Tibial nerve (tissue), 3 donors: ENCODE data around the gene PCDHGA10.

Source experiments
- POLR2A ChIP-seq, 2 donors: fragments of 450-650 bp; IDR thresholded peaks; one replicate each; pipeline ENCODE4 v1.6.1; 2017; ENCODE audit warnings: antibody characterized with exemption in 2 of 2, mild to moderate bottlenecking in 2 of 2, moderate library complexity in 2 of 2
- TF ChIP-seq, protein P1 (sequence below), 5 experiments: fragments of 200-600 bp in 3 of 5; fragments of 450-650 bp in 2 of 5; sonication (generic) in 3 of 5; IDR thresholded peaks; one replicate each; pipeline ENCODE4 v1.5.1; 2016 to 2019; ENCODE audit warnings: antibody characterized with exemption in 5 of 5, mild to moderate bottlenecking in 3 of 5, moderate library complexity in 2 of 5

DNA sequence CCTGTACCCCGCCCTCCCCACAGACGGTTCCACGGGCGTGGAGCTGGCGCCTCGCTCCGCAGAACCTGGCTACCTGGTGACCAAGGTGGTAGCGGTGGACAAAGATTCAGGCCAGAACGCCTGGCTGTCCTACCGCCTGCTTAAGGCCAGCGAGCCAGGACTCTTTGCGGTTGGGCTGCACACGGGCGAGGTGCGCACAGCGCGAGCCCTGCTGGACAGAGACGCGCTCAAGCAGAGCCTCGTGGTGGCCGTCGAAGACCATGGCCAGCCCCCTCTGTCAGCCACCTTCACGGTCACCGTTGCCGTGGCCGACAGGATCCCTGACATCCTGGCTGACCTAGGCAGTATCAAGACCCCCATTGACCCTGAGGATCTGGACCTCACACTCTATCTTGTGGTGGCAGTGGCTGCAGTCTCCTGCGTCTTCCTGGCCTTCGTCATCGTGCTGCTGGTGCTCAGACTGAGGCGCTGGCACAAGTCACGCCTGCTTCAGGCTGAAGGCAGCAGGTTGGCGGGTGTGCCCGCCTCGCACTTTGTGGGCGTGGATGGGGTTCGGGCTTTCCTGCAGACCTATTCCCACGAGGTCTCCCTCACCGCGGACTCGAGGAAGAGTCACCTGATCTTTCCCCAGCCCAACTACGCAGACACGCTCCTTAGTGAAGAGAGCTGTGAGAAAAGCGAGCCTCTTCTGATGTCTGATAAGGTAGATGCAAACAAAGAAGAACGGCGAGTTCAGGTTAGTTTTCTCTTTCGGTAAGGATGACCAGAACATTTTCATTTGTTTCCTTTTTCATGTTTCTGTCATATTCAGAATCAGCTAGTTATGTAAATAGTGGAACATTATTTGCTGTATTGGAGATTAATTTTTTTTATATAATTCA, 46.5 kb upstream of the PCDHGA10 start:
- TF ChIP-seq, protein P1, sequence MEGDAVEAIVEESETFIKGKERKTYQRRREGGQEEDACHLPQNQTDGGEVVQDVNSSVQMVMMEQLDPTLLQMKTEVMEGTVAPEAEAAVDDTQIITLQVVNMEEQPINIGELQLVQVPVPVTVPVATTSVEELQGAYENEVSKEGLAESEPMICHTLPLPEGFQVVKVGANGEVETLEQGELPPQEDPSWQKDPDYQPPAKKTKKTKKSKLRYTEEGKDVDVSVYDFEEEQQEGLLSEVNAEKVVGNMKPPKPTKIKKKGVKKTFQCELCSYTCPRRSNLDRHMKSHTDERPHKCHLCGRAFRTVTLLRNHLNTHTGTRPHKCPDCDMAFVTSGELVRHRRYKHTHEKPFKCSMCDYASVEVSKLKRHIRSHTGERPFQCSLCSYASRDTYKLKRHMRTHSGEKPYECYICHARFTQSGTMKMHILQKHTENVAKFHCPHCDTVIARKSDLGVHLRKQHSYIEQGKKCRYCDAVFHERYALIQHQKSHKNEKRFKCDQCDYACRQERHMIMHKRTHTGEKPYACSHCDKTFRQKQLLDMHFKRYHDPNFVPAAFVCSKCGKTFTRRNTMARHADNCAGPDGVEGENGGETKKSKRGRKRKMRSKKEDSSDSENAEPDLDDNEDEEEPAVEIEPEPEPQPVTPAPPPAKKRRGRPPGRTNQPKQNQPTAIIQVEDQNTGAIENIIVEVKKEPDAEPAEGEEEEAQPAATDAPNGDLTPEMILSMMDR (IDR thresholded peaks at IDR 0.05): no peak
- TF ChIP-seq POLR2A (IDR thresholded peaks at IDR 0.05): no peak
